Measurements from ENCODE around the gene VPS13C.

GRCh38 chr15:62054979-62055378, 5.3 kb downstream of the VPS13C start:
- TF ChIP-seq CTCF (IDR thresholded peaks at IDR 0.05) (no peak), POLR2A (IDR thresholded peaks at IDR 0.05) (no peak)
